HepG2 (cell line): ENCODE data around the gene PCDHB9. TPM values are rescaled to one million over a fixed set of nuclear protein-coding genes. Genes with fewer than 3 reads are reported as not detected.
"Not testable (repeated sequence)": the region's sequence is repeated elsewhere in the genome, so short reads cannot be mapped to it uniquely, and the experiment has no call there.

Experiments
- ATAC-seq: fragments of 200-7000 bp; cut with Tn5 transposase; 3 replicates; pipeline ENCODE4 v1.9.1; 2020; ENCODE audit warnings: mild to moderate bottlenecking, moderate library complexity
- BruUV-seq: library from RNA; stranded (reverse); fragments of 400-500 nt; replicated peaks from 2 replicates; lab custom pipeline; 2021; lab: Mats Ljungman, UMichigan
- CTCF ChIA-PET: fragments of 300-600 bp; formaldehyde crosslinking; extraction: SDS; loops from one replicate; lab custom pipeline; 2021; ENCODE audit warnings: low total read pairs, inconsistent platforms, low intra/inter-chr PET ratio; lab: Yijun Ruan, JAX
- POLR2A ChIA-PET: fragments of 350-600 bp; sonication (Branson Sonifier 250); formaldehyde crosslinking; loops from one replicate; lab custom pipeline; 2020; ENCODE audit warnings: antibody characterized with exemption, inconsistent platforms; lab: Yijun Ruan, JAX
- DNase-seq: peaks from one replicate; pipeline ENCODE4 v3.0.0-alpha.2; 2015; ENCODE audit warnings: low spot score
- FAIRE-seq: peaks from 3 replicates; lab custom pipeline; 2011; peaks lifted over from hg19 to GRCh38; lab: Jason Lieb, UNC
- H2AFZ ChIP-seq: one replicate; pipeline ENCODE4 v1.6.1; 2011; ENCODE audit warnings: low read length, inconsistent platforms
- H3K27ac ChIP-seq: fragments of 300-600 bp; 3 replicates; pipeline ENCODE4 v1.8.0; 2011; ENCODE audit warnings: mixed run types, mild to moderate bottlenecking, mixed read lengths, low read length, inconsistent platforms; ENCODE audit not compliant: insufficient read depth; ENCODE audit errors: extremely low read length
- H3K27me3 ChIP-seq, 2 experiments: fragments of 200-600 bp in 1 of 2; 2 replicates in 1 of 2; 3 replicates in 1 of 2; pipeline versions ENCODE4 v1.6.0 to v1.8.0; 2011; ENCODE audit warnings: low read length in 2 of 2, mild to moderate bottlenecking in 2 of 2, moderate library complexity in 2 of 2, inconsistent platforms in 1 of 2; ENCODE audit not compliant: insufficient read depth in 2 of 2, control insufficient read depth in 1 of 2
- H3K36me3 ChIP-seq, 2 experiments: fragments of 200-600 bp in 1 of 2; replicated peaks in 1 of 2; 2 replicates in 1 of 2; 3 replicates in 1 of 2; pipeline versions ENCODE4 v1.5.1 to v1.8.0; 2011; ENCODE audit warnings: low read length in 2 of 2, inconsistent platforms in 1 of 2; ENCODE audit not compliant: insufficient read depth in 2 of 2, control insufficient read depth in 1 of 2
- H3K4me1 ChIP-seq: 2 replicates; pipeline ENCODE4 v1.5.1; 2012; ENCODE audit warnings: low read length, inconsistent platforms; ENCODE audit not compliant: insufficient read depth
- H3K4me2 ChIP-seq: 2 replicates; pipeline ENCODE4 v1.6.0; 2011; ENCODE audit warnings: low read depth, low read length, inconsistent platforms
- H3K4me3 ChIP-seq, 3 experiments: fragments of 200-600 bp in 1 of 3; sonication (generic), shearing (Covaris generic) in 1 of 3; replicated peaks in 1 of 3; 2 replicates each; pipeline ENCODE4 v1.5.1; 2011 to 2016; ENCODE audit warnings: low read length in 3 of 3, inconsistent platforms in 2 of 3, low read depth in 2 of 3, mild to moderate bottlenecking in 2 of 3, control low read depth in 1 of 3, mixed read lengths in 1 of 3; ENCODE audit not compliant: insufficient read depth in 1 of 3
- H3K79me2 ChIP-seq: one replicate; pipeline ENCODE4 v1.6.1; 2011; ENCODE audit warnings: low read length, inconsistent platforms; ENCODE audit not compliant: insufficient read depth
- H3K9ac ChIP-seq: 2 replicates; pipeline ENCODE4 v1.6.0; 2011; ENCODE audit warnings: mild to moderate bottlenecking, low read depth, low read length, inconsistent platforms; ENCODE audit not compliant: insufficient read depth
- H3K9me3 ChIP-seq: 2 replicates; pipeline ENCODE4 v1.5.1; 2012; ENCODE audit warnings: mild to moderate bottlenecking, low read length
- H4K20me1 ChIP-seq: 2 replicates; pipeline ENCODE4 v1.6.0; 2011; ENCODE audit warnings: inconsistent platforms, mild to moderate bottlenecking, low read length, moderate library complexity; ENCODE audit not compliant: insufficient read depth
- ATF7 ChIP-seq, 2 experiments: fragments of 450-650 bp in 1 of 2; sonication (generic) in 1 of 2; formaldehyde crosslinking in 1 of 2; IDR thresholded peaks; 2 replicates each; pipeline versions ENCODE4 v1.4.0 to v1.6.1; 2016 to 2020; ENCODE audit warnings: antibody characterized with exemption in 1 of 2, mild to moderate bottlenecking in 1 of 2, missing genetic modification reagents in 1 of 2
- CEBPB ChIP-seq: IDR thresholded peaks from 2 replicates; pipeline ENCODE4 v1.6.1; 2011; ENCODE audit warnings: low read depth, low read length, improper control_type of control experiment, borderline replicate concordance
- CTCF ChIP-seq: sonication (generic); formaldehyde crosslinking; IDR thresholded peaks from 2 replicates; pipeline ENCODE4 v1.5.0; 2020; ENCODE audit warnings: mild to moderate bottlenecking, missing genetic modification reagents, moderate library complexity
- DNMT3B ChIP-seq: conservative IDR thresholded peaks from 2 replicates; pipeline ENCODE4 v1.6.1; 2016; ENCODE audit warnings: missing biosample characterization, control low read depth
- SMC3 ChIP-seq: IDR thresholded peaks from 2 replicates; pipeline ENCODE4 v1.6.1; 2011; ENCODE audit warnings: low read length, improper control_type of control experiment
- WGBS: methylation state at CpG from one replicate; pipeline ENCODE4 v1.1.6; 2017; ENCODE audit warnings: low lambda C conversion rate; 5-methylcytosine and 5-hydroxymethylcytosine counted together
- in situ Hi-C: cut with HindIII; loops from 2 replicates; pipeline ENCODE4 v1.10.0; 2017; ENCODE audit warnings: low pct_unique_long_range_greater_than_20kb; ENCODE audit not compliant: extremely low pct_ligation_motif_present
- intact Hi-C: fragments of 100-400 bp; cut with micrococcal nuclease; formaldehyde crosslinking; loops from one replicate; pipeline ENCODE4 v1.10.0; 2022; ENCODE audit not compliant: unreplicated experiment
- polyA plus RNA-seq, 8 experiments: library from polyadenylated mRNA; depleted of rRNA in 3 of 8; stranded (reverse) in 7 of 8; unstranded in 1 of 8; fragments of >200 nt; fragmentation: Illumina TruSeq in 4 of 8; extraction: Trizol in 4 of 8; gene quantifications; 2 replicates each; pipeline versions ENCODE4 v1.2.1 to v1.2.3, GENCODE V29; 2011 to 2016; ENCODE audit warnings: low read depth in 4 of 8, missing spikeins in 1 of 8, mixed read lengths in 1 of 8; ENCODE audit not compliant: insufficient read depth in 1 of 8
- total RNA-seq, 5 experiments: library from RNA; depleted of rRNA; stranded (reverse); fragments of >200 nt; fragmentation: Illumina TruSeq; extraction: Trizol; gene quantifications; 2 replicates each; pipeline ENCODE4 v1.2.3, GENCODE V29; 2016; ENCODE audit warnings: low read depth in 1 of 5

The PCDHB9 gene
- total and polyA plus RNA-seq, 2 of the 13 experiments (the other 11 are each of a cell fraction or from before 2014, with no cell fraction given) = 0.17 to 0.18 TPM

DNA sequence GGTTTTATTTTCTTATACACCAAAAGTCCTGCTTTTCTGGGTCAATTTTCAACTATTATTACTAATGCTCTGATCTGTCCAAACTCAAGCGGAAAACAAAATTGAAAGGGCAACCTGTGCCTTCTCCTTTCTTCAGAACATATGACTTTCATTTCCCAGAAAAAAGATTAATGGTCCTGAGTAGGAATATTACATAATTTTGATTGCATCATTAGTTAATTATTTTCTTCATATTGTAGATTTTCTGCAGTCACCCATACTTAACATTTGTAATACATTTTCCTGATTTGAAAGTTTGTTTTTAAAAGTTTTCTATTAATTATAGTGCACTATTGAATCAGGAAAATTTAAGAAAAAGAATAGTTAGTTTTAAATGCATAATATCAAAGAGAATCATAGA lies 11.0 kb upstream of the PCDHB9 start:
- peak; percentile 47; the same call in 1 of the 2 replicates for TF ChIP-seq ATF7 (IDR thresholded peaks at IDR 0.05)
- no peak for TF ChIP-seq ATF7 (CRISPR knock-in tag; IDR thresholded peaks at IDR 0.05)
- TF ChIP-seq CEBPB = peak; percentile 10; the same call in 1 of the 2 replicates
- TF ChIP-seq DNMT3B = no peak
- H3K4me2 ChIP-seq = no peak overlapping the region
- ChIA-PET CTCF (no interaction called here), POLR2A (no interaction called here)
- no peak overlapping the region for H3K4me3 ChIP-seq
- no peak overlapping the region for H2AFZ ChIP-seq
- FAIRE-seq (no peak), DNase-seq (no peak), ATAC-seq (no peak)
- no peaks in the 10 kb centered on the region for H3K36me3 ChIP-seq
- H3K79me2 ChIP-seq = no peaks in the 10 kb centered on the region
- BruUV-seq = no TSS peak
- no peaks in the 10 kb centered on the region for H3K9me3 ChIP-seq
- no peaks in the 10 kb centered on the region for H4K20me1 ChIP-seq
- H3K4me1 ChIP-seq = no peaks in the 10 kb centered on the region
- WGBS = 0% methylated on average over 1 of the region's 1 CpG
- in situ Hi-C loops = no loop called here
- intact Hi-C loops = no loop called here
- H3K27me3 ChIP-seq = no peaks in the 10 kb centered on the region; a peak in 1 of 5 replicates
- no peak overlapping the region for H3K9ac ChIP-seq
- no peak overlapping the region for H3K27ac ChIP-seq

DNA sequence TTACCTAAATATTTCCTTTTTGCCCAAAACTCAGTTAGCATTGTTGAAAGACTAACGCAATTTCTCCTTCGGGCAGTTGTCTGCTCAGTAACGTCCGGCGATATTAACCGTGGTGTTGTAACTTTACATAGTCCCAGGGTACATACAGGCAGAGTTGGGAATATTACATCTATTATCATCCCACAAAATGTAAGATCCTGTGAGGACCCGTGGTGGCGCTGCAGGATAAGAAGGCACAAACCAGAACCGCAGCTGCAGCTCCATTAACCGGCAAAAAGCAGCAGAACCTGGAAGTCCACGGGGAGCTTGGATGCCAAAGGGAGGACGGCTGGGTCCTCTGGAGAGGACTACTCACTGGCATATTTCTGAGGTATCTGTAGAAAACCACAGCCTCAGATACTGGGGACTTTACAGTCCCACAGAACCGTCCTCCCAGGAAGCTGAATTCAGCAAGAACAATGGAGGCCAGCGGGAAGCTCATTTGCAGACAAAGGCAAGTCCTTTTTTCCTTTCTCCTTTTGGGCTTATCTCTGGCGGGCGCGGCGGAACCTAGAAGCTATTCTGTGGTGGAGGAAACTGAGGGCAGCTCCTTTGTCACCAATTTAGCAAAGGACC lies 9.3 kb upstream of the PCDHB9 start, which contains the start of gene PCDHB8:
Gene PCDHB8, plus strand, starts transcription at position 214 of the 615 bp plus-strand sequence. Its CDS starts 245 bp downstream, at position 459.
- H3K9me3 ChIP-seq, H3K36me3 ChIP-seq, H3K4me1 ChIP-seq, H3K79me2 ChIP-seq, POLR2A ChIA-PET, H2AFZ ChIP-seq, BruUV-seq, intact Hi-C loops, H3K27me3 ChIP-seq, H3K4me2 ChIP-seq, H3K9ac ChIP-seq, H3K27ac ChIP-seq, H4K20me1 ChIP-seq, in situ Hi-C loops: not testable (repeated sequence)
- peak within 1 kb of the TSS in 1 of 3 experiments; percentile 23; a peak in 1 of 6 replicates for H3K4me3 ChIP-seq
- CTCF ChIA-PET = interaction anchor here (1.0 kb wide), 1 partner anchor 9 kb away, joined by 3 read pairs; the partner anchor contains the start of gene PCDHB9
- WGBS = 27% methylated on average over 13 of the region's 18 CpGs
- TF ChIP-seq SMC3 (peak; percentile 4; the same call in 1 of the 2 replicates), CTCF (CRISPR knock-in tag) (peak; percentile 44)
- peak; percentile 66 for FAIRE-seq
- peak; percentile 91 for ATAC-seq
- peak; percentile 25 for DNase-seq

DNA sequence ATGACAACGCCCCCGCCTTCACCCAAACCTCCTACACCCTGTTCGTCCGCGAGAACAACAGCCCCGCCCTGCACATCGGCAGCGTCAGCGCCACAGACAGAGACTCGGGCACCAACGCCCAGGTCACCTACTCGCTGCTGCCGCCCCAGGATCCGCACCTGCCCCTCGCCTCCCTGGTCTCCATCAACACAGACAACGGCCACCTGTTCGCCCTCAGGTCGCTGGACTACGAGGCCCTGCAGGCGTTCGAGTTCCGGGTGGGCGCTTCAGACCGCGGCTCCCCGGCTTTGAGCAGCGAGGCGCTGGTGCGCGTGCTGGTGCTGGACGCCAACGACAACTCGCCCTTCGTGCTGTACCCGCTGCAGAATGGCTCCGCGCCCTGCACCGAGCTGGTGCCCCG lies 7.6 kb upstream of the PCDHB9 start:
- not testable (repeated sequence) for H4K20me1 ChIP-seq

More for the DNA sequence above, 7.6 kb upstream of the PCDHB9 start:
- 87% methylated on average over 17 of the region's 39 CpGs for WGBS
- BruUV-seq, H3K27me3 ChIP-seq, POLR2A ChIA-PET, H3K36me3 ChIP-seq, H3K4me1 ChIP-seq, FAIRE-seq, H3K4me3 ChIP-seq, H3K4me2 ChIP-seq, ATAC-seq, intact Hi-C loops, in situ Hi-C loops, DNase-seq, H3K79me2 ChIP-seq, H3K9ac ChIP-seq, H3K27ac ChIP-seq, H2AFZ ChIP-seq, H3K9me3 ChIP-seq: not testable (repeated sequence)
- CTCF ChIA-PET = interaction anchor here (1.0 kb wide), 1 partner anchor 30 kb away, joined by 3 read pairs; the partner anchor contains the start of gene PCDHB6
